Cardiac septum (tissue), 1 donor: ENCODE measurements around the gene SPNS2. TPM values are rescaled to one million over a fixed set of nuclear protein-coding genes. Genes with fewer than 3 reads are reported as not detected.
"Not testable (repeated sequence)": the region's sequence is repeated elsewhere in the genome, so short reads cannot be mapped to it uniquely, and the experiment has no call there.

ENCODE experiments used
- DNase-seq: peaks from one replicate; pipeline ENCODE4 v3.0.0-alpha.2; 2020; ENCODE audit warnings: low spot score
- intact Hi-C: fragments of 100-400 bp; cut with DNase I; formaldehyde crosslinking; loops from one replicate; pipeline ENCODE4 v1.14.0; 2022
- total RNA-seq: library from RNA; stranded (reverse); fragmentation: NEBNext Ultra II Directional; extraction: Animal tissue kit (Norgen Biotek cat#: 25700); gene quantifications from one replicate; pipeline ENCODE4 v1.2.1, GENCODE V29; 2021
- donor health status: DM: no; HTN: no; CAD: no.

SPNS2 gene
- total RNA-seq, 1 donor from 2014 or later, result 10.3 TPM

GRCh38 chr17:4577386-4577993, 78.8 kb downstream of the SPNS2 start:
- no peak for DNase-seq
- intact Hi-C loops, result no loop called here

GRCh38 chr17:4578349-4578748, 79.7 kb downstream of the SPNS2 start:
- DNase-seq, intact Hi-C loops: not testable (repeated sequence)

GRCh38 chr17:4579678-4580077, 81.0 kb downstream of the SPNS2 start:
- DNase-seq, result no peak
- intact Hi-C loops, result no loop called here

GRCh38 chr17:4580291-4580690, 81.6 kb downstream of the SPNS2 start:
- intact Hi-C loops, result no loop called here
- DNase-seq, result no peak

GRCh38 chr17:4582101-4582501, 83.4 kb downstream of the SPNS2 start:
- intact Hi-C loops, result no loop called here
- no peak for DNase-seq

- DNase-seq, result no peak
- intact Hi-C loops, result no loop called here
Observed at GRCh38 chr17:4582691-4583090, 84.0 kb downstream of the SPNS2 start.

- intact Hi-C loops, result no loop called here
- no peak for DNase-seq
Observed at GRCh38 chr17:4583206-4583605, 84.5 kb downstream of the SPNS2 start.

- intact Hi-C loops, result no loop called here
- DNase-seq, result no peak
Observed at GRCh38 chr17:4583782-4584100, 85.1 kb downstream of the SPNS2 start.

- intact Hi-C loops, result no loop called here
- no peak for DNase-seq
Observed at GRCh38 chr17:4584101-4584916, 85.6 kb downstream of the SPNS2 start, which contains the start of gene SMTNL2. Gene SMTNL2 (plus strand): TSS chr17:4584529. CDS start chr17:4584606, 77 bp downstream.

- intact Hi-C loops, result no loop called here
- no peak for DNase-seq
Observed at GRCh38 chr17:4584917-4585637, 86.4 kb downstream of the SPNS2 start.

GRCh38 chr17:4585638-4585994, 86.9 kb downstream of the SPNS2 start:
- no peak for DNase-seq

GRCh38 chr17:4586043-4586442, 87.4 kb downstream of the SPNS2 start:
- intact Hi-C loops, result no loop called here
- no peak for DNase-seq

More at GRCh38 chr17:4585638-4585994, 86.9 kb downstream of the SPNS2 start:
- intact Hi-C loops, result no loop called here

- intact Hi-C loops, result no loop called here
- no peak for DNase-seq
Observed at GRCh38 chr17:4587195-4587594, 88.5 kb downstream of the SPNS2 start.

- no peak for DNase-seq
- intact Hi-C loops, result no loop called here
Observed at GRCh38 chr17:4587803-4588202, 89.1 kb downstream of the SPNS2 start.

- intact Hi-C loops, result no loop called here
- DNase-seq, result no peak
Observed at GRCh38 chr17:4588391-4588790, 89.7 kb downstream of the SPNS2 start.

Other genes with a start within 250 kb of the SPNS2 start
- gene ANKFY1, start 234.9 kb upstream of the SPNS2 start, total RNA-seq, result 21.4 TPM
- 80.4 TPM for gene UBE2G1, start 132.2 kb upstream of the SPNS2 start, total RNA-seq
- gene SPNS3, start 64.9 kb upstream of the SPNS2 start, total RNA-seq, result 0.54 TPM
- 26.1 TPM for gene MYBBP1A, start 56.5 kb downstream of the SPNS2 start, total RNA-seq
- gene GGT6, start 61.7 kb downstream of the SPNS2 start, total RNA-seq, result not detected
- 8.1 TPM for gene SMTNL2, start 85.6 kb downstream of the SPNS2 start, total RNA-seq
- 0.35 TPM for gene ALOX15, start 142.8 kb downstream of the SPNS2 start, total RNA-seq
- 36.4 TPM for gene PELP1, start 205.3 kb downstream of the SPNS2 start, total RNA-seq
- gene ARRB2, start 211.8 kb downstream of the SPNS2 start, total RNA-seq, result 20.8 TPM
- 19.9 TPM for gene MED11, start 232.5 kb downstream of the SPNS2 start, total RNA-seq
- gene ZMYND15, start 241.0 kb downstream of the SPNS2 start, total RNA-seq, result 0.40 TPM
- gene CXCL16, start 241.0 kb downstream of the SPNS2 start, total RNA-seq, result 3.6 TPM